ENCODE data around the gene CETP. TPM values are rescaled to one million over a fixed set of nuclear protein-coding genes. Genes with fewer than 3 reads are reported as not detected.
"Not testable (repeated sequence)": the region's sequence is repeated elsewhere in the genome, so short reads cannot be mapped to it uniquely, and the experiment has no call there.

Gene CETP
- total RNA-seq, 6 experiments from 2014 or later: not detected

DNA sequence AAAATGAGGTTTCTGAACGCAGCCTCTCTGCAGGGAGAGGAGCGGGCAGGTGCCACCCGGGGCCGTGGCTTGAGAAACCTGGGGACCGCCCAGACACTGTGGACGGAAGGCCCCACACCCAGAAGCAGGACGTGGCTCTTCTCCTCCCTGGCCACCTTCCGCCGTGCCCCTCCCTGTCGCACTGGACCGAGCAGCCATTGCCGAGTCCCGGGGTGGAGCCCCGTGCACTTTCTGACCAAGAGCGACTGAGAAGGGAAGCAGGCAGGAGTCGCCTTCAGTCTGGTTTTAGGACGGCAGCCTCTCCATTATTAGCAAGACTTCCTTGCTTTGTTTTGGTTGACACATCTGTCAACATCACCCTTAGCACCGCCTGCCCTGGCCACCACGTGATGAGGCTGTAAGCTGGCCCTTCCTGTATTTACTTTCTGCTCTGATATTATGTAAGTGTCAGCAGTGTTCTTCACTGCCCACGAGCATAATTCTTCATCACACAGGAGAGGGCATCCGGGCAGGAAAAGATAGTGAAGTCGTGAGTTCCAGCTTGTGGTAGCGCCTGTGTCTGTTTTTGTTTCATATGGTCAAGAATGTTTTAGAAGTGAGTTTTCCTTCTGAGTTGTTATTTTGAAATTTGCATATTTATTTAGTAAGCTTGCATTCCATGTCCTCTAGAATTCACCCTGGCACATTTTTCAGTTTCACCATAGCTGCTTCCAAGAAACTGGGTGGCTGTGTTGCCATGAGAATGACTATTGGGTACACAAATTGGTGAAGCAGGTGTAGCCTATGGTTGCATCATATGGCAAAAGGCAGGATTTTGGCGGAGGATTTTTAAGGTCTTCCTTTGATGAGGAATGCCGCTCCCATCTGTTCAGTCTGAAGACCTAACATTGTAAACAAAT lies 28.8 kb upstream of the CETP start:
- Mint-ChIP-seq H3K9me3 (no peaks in the 10 kb centered on the region), H3K4me3 (peak overlapping the region; percentile 99), H3K36me3 (ENCODE audit: low read depth) (peaks cover 46% of the 10 kb centered on the region), H3K4me1 (ENCODE audit: low read depth) (peaks cover 42% of the 10 kb centered on the region), H3K27ac (peak overlapping the region; percentile 95), H3K27me3 (ENCODE audit: insufficient read depth) (peaks cover 11% of the 10 kb centered on the region)
- peak; percentile 71 for DNase-seq
- TF ChIP-seq, protein P1, sequence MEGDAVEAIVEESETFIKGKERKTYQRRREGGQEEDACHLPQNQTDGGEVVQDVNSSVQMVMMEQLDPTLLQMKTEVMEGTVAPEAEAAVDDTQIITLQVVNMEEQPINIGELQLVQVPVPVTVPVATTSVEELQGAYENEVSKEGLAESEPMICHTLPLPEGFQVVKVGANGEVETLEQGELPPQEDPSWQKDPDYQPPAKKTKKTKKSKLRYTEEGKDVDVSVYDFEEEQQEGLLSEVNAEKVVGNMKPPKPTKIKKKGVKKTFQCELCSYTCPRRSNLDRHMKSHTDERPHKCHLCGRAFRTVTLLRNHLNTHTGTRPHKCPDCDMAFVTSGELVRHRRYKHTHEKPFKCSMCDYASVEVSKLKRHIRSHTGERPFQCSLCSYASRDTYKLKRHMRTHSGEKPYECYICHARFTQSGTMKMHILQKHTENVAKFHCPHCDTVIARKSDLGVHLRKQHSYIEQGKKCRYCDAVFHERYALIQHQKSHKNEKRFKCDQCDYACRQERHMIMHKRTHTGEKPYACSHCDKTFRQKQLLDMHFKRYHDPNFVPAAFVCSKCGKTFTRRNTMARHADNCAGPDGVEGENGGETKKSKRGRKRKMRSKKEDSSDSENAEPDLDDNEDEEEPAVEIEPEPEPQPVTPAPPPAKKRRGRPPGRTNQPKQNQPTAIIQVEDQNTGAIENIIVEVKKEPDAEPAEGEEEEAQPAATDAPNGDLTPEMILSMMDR (IDR thresholded peaks at IDR 0.05): no peak

DNA sequence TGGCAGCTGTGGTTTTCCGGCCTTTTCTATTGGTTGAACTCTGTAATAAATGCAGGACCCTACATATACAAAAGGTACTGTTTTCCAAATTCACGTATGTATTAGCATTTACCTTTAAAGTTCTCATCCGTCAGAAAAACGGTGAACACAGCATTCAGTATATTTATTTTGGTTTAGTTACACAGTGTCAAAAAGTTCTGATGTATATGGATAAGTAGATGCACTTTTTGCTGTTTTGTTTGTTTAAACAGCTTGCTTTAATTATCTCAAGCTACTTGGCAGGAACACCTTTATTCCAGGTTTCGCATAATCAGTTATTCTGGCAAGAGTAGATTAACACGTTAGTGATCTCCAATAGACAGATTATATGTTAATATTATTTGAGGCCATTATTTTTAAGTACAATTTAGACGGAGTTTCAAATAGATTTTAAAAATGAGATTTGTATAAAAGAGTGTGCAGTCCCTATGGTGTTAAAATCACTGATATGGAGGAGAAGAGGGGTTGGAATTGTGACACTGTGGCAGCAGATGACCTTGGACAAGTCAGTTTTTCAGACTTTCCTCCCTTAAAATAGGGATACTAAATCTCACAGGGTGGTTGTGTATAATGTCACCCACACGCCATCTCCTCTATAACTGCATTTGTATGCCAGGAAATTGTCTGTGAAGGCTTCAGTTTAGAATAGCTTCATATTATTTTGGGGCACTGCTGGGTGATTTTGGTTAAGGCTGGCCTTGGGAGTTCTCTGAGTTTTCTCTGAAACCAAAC lies 27.7 kb upstream of the CETP start:
- Mint-ChIP-seq H3K27ac (peak overlapping the region; percentile 51), H3K4me1 (ENCODE audit: low read depth) (peaks cover 51% of the 10 kb centered on the region), H3K4me3 (peak overlapping the region; percentile 99), H3K9me3 (no peaks in the 10 kb centered on the region), H3K27me3 (ENCODE audit: insufficient read depth) (peaks cover 14% of the 10 kb centered on the region), H3K36me3 (ENCODE audit: low read depth) (peaks cover 56% of the 10 kb centered on the region)
- TF ChIP-seq, protein P1 (IDR thresholded peaks at IDR 0.05): no peak
- DNase-seq: no peak

DNA sequence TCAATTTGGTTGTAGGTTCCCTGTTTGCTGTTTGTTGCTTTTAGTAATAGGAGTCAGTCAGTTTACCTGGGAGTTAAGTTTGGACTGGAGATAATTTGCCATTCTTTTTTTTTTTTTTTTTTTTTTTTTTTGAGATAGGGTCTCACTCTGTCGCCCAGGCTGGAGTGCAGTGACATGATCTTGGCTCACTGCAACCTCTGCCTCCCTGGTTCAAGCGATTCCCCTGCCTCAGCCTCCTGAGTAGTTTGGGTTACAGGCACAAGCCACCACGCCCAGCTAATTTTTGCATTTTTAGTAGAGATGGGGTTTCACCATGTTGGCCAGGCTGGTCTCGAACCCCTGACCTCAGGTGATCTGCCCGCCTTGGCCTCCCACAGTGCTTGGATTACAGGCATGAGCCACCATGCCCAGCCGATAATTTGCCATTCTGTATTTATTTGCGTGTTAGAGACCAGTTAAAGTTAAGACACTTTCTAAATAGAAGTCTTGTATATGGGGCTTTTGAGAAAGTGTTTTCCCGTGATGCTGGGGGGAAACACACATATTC lies 27.1 kb upstream of the CETP start:
- DNase-seq, H3K9me3 Mint-ChIP-seq: not testable (repeated sequence)
- peaks cover 54% of the 10 kb centered on the region for H3K4me1 Mint-ChIP-seq (ENCODE audit: low read depth)
- H3K27ac Mint-ChIP-seq: peak overlapping the region; percentile 51
- H3K27me3 Mint-ChIP-seq (ENCODE audit: insufficient read depth): peaks cover 14% of the 10 kb centered on the region
- H3K4me3 Mint-ChIP-seq: peak overlapping the region; percentile 99
- peaks cover 60% of the 10 kb centered on the region for H3K36me3 Mint-ChIP-seq (ENCODE audit: low read depth)

DNA sequence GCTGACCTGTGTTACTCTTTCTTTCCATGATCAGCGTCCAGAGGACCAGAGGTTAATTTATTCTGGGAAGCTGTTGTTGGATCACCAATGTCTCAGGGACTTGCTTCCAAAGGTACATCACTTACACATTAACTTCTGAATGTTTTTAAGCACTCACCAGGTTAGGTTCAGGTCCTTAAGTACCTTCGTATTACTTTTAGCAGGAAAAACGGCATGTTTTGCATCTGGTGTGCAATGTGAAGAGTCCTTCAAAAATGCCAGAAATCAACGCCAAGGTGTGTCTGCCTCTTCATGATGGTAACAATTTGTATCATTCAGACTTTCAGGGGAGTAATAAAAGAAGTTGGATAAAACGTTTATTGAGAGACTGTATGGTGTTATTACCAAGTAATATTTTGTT lies 26.5 kb upstream of the CETP start:
- Mint-ChIP-seq H3K27me3 (ENCODE audit: insufficient read depth) (peaks cover 14% of the 10 kb centered on the region), H3K36me3 (ENCODE audit: low read depth) (peaks cover 60% of the 10 kb centered on the region), H3K27ac (no peak overlapping the region), H3K4me1 (ENCODE audit: low read depth) (peaks cover 54% of the 10 kb centered on the region), H3K9me3 (no peaks in the 10 kb centered on the region), H3K4me3 (peak overlapping the region; percentile 99)
- TF ChIP-seq, protein P1 (IDR thresholded peaks at IDR 0.05): no peak
- DNase-seq: no peak

DNA sequence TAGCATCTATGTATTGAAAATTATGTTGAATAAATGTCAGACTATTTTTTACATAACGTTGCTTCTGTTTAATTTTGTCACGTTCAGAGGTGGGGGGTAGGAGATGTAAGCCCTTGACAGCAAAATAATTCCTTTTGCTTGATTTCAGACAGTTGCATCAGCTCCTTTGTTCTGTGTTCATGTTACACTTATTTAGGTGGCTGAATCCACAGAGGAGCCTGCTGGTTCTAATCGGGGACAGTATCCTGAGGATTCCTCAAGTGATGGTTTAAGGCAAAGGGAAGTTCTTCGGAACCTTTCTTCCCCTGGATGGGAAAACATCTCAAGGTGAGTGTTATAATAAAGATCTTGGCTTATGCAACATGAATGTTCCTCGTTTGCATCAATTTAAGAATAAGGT lies 25.3 kb upstream of the CETP start:
- peak overlapping the region; percentile 26; the same call in 1 of the 2 replicates for H3K27ac Mint-ChIP-seq
- H3K4me1 Mint-ChIP-seq (ENCODE audit: low read depth): peaks cover 54% of the 10 kb centered on the region
- TF ChIP-seq, protein P1 (IDR thresholded peaks at IDR 0.05): no peak
- peaks cover 60% of the 10 kb centered on the region for H3K36me3 Mint-ChIP-seq (ENCODE audit: low read depth)
- no peak overlapping the region for H3K4me3 Mint-ChIP-seq
- H3K9me3 Mint-ChIP-seq: no peaks in the 10 kb centered on the region
- H3K27me3 Mint-ChIP-seq (ENCODE audit: insufficient read depth): peaks cover 14% of the 10 kb centered on the region
- DNase-seq: no peak

Measured in HFFc6 (cell line).